SH-SY5Y (cell line): ENCODE data around the gene RUVBL1.

Experiments
- GATA2 ChIP-seq: IDR thresholded peaks from 2 replicates; pipeline ENCODE4 v1.6.1; 2011; ENCODE audit warnings: mild to moderate bottlenecking, low read depth, low read length
- GATA3 ChIP-seq: IDR thresholded peaks from 2 replicates; pipeline ENCODE4 v1.6.1; 2011; ENCODE audit warnings: low read depth, mild to moderate bottlenecking, low read length, moderate library complexity

GRCh38 chr3:128100638-128101037, 23.0 kb downstream of the RUVBL1 start:
- TF ChIP-seq GATA2 = no peak
- TF ChIP-seq GATA3 = no peak
